Smooth muscle cell (in vitro differentiated cells): ENCODE measurements around the gene CACNB1. TPM values are rescaled to one million over a fixed set of nuclear protein-coding genes. Genes with fewer than 3 reads are reported as not detected.
A peak's percentile ranks its signal among the peaks of the same experiment; 100 is the strongest.

Experiments
- DNase-seq: peaks from one replicate; lab custom pipeline; 2025; ENCODE audit not compliant: unreplicated experiment; lab: John Stamatoyannopoulos, UW
- H2AFZ ChIP-seq: fragments of 200-600 bp; sonication (generic); 2 replicates; pipeline ENCODE4 v1.6.0; 2016; ENCODE audit warnings: antibody characterized with exemption, low read depth, mild to moderate bottlenecking
- H3F3A ChIP-seq: fragments of 200-600 bp; sonication (generic); 2 replicates; pipeline ENCODE4 v1.6.0; 2017; ENCODE audit warnings: antibody characterized with exemption, low read depth
- H3K27ac ChIP-seq: fragments of 200-600 bp; sonication (generic); 2 replicates; pipeline ENCODE4 v1.5.1; 2016; ENCODE audit warnings: low read depth, mild to moderate bottlenecking
- H3K27me3 ChIP-seq: fragments of 200-600 bp; sonication (generic); 2 replicates; pipeline ENCODE4 v1.6.1; 2016; ENCODE audit warnings: low read depth, mild to moderate bottlenecking
- H3K36me3 ChIP-seq: fragments of 200-600 bp; sonication (generic); 2 replicates; pipeline ENCODE4 v1.5.1; 2016; ENCODE audit warnings: low read depth
- H3K4me1 ChIP-seq: fragments of 200-600 bp; sonication (generic); 2 replicates; pipeline ENCODE4 v1.5.1; 2016; ENCODE audit warnings: low read depth
- H3K4me2 ChIP-seq: fragments of 200-600 bp; sonication (generic); 2 replicates; pipeline ENCODE4 v1.6.0; 2016; ENCODE audit warnings: mild to moderate bottlenecking
- H3K4me3 ChIP-seq: fragments of 200-600 bp; sonication (generic); 2 replicates; pipeline ENCODE4 v1.5.1; 2016; ENCODE audit warnings: mild to moderate bottlenecking
- H3K79me2 ChIP-seq: fragments of 200-600 bp; sonication (generic); 2 replicates; pipeline ENCODE4 v1.6.0; 2016; ENCODE audit warnings: low read depth, mild to moderate bottlenecking
- H3K9ac ChIP-seq: fragments of 200-600 bp; sonication (generic); 2 replicates; pipeline ENCODE4 v1.6.0; 2016; ENCODE audit warnings: low read depth
- H3K9me3 ChIP-seq: fragments of 200-600 bp; sonication (generic); replicated peaks from 2 replicates; pipeline ENCODE4 v1.5.1; 2016; ENCODE audit warnings: low read depth
- H4K20me1 ChIP-seq: fragments of 200-600 bp; sonication (generic); 2 replicates; pipeline ENCODE4 v1.6.0; 2016; ENCODE audit warnings: low read depth
- WGBS: methylation state at CpG from one replicate; pipeline ENCODE4 v1.1.7; 2016; ENCODE audit warnings: low lambda C conversion rate; 5-methylcytosine and 5-hydroxymethylcytosine counted together
- polyA plus RNA-seq: library from polyadenylated mRNA; unstranded; fragments of >200 nt; fragmentation: Nextera tagmentation; extraction: Ambion mirVana; gene quantifications from 2 replicates; pipeline ENCODE4 v1.2.1, GENCODE V29; 2016
- total RNA-seq: library from RNA; depleted of rRNA; stranded (reverse); fragments of >200 nt; gene quantifications from 2 replicates; pipeline ENCODE4 v1.2.3, GENCODE V29; 2014
- TF ChIP-seq, protein P1 (sequence below): fragments of 200-600 bp; sonication (generic); IDR thresholded peaks from 2 replicates; pipeline ENCODE4 v1.5.1; 2017; ENCODE audit warnings: borderline replicate concordance, mild to moderate bottlenecking, antibody characterized with exemption; ENCODE audit not compliant: insufficient read depth, poor library complexity, severe bottlenecking

CACNB1 gene
- total and polyA plus RNA-seq, 2 experiments from 2014 or later: 7.1 to 9.2 TPM

GRCh38 chr17:39198186-39198566 lies 707 bp upstream of the CACNB1 start:
- H3K27me3 ChIP-seq: no peaks in the 10 kb centered on the region
- peaks cover 33% of the 10 kb centered on the region for H4K20me1 ChIP-seq
- H2AFZ ChIP-seq: no peak overlapping the region
- DNase-seq: no peak
- H3K9ac ChIP-seq: no peak overlapping the region
- H3K4me3 ChIP-seq: peak overlapping the region; percentile 88
- H3K27ac ChIP-seq: no peak overlapping the region
- peak overlapping the region; percentile 98 for H3K4me2 ChIP-seq
- H3F3A ChIP-seq: peaks cover 19% of the 10 kb centered on the region
- TF ChIP-seq, protein P1, sequence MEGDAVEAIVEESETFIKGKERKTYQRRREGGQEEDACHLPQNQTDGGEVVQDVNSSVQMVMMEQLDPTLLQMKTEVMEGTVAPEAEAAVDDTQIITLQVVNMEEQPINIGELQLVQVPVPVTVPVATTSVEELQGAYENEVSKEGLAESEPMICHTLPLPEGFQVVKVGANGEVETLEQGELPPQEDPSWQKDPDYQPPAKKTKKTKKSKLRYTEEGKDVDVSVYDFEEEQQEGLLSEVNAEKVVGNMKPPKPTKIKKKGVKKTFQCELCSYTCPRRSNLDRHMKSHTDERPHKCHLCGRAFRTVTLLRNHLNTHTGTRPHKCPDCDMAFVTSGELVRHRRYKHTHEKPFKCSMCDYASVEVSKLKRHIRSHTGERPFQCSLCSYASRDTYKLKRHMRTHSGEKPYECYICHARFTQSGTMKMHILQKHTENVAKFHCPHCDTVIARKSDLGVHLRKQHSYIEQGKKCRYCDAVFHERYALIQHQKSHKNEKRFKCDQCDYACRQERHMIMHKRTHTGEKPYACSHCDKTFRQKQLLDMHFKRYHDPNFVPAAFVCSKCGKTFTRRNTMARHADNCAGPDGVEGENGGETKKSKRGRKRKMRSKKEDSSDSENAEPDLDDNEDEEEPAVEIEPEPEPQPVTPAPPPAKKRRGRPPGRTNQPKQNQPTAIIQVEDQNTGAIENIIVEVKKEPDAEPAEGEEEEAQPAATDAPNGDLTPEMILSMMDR: no peak
- 87% methylated on average over 4 of the region's 4 CpGs for WGBS
- H3K79me2 ChIP-seq: peaks cover 42% of the 10 kb centered on the region
- H3K36me3 ChIP-seq: no peaks in the 10 kb centered on the region
- H3K9me3 ChIP-seq: no peaks in the 10 kb centered on the region
- peaks cover 40% of the 10 kb centered on the region for H3K4me1 ChIP-seq

DNA sequence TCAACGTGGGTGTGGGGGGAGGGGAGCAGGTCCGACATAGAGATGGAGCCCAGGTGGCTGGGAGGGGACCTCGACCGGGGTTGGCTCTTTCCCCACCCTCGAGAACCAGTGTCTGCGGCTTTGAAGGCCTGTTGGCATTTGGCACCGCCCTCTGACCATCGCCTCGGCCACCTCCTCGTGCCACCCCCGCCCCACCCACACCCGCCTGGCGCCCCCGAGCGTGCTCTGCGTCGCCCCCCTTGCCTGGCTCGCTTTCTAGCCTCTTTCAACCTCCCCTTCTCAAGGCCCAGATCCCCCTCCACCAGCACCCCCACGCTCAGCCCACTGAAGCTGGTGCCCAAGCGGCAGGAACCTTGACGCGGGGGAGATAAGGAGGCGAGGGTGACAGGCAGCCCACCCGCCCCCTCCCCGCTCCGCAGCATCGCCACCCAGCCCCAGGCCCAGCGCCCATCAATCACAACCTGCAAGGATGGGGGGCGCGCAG lies 619 bp downstream of the CACNB1 start:
- Histone ChIP-seq H3K9ac (peak overlapping the region; percentile 25), H3K4me1 (peaks cover 35% of the 10 kb centered on the region), H3K4me3 (peak overlapping the region; percentile 88), H2AFZ (peak overlapping the region; percentile 76), H3K27me3 (no peaks in the 10 kb centered on the region), H3K9me3 (no peaks in the 10 kb centered on the region), H3K36me3 (no peaks in the 10 kb centered on the region), H3F3A (peaks cover 8% of the 10 kb centered on the region), H3K27ac (no peak overlapping the region), H3K4me2 (peak overlapping the region; percentile 98), H4K20me1 (peaks cover 27% of the 10 kb centered on the region), H3K79me2 (peaks cover 37% of the 10 kb centered on the region)
- DNase-seq: no peak
- 4% methylated on average over 24 of the region's 30 CpGs for WGBS
- TF ChIP-seq, protein P1: no peak

- H3K79me2 ChIP-seq: peaks cover 32% of the 10 kb centered on the region
- H3K9me3 ChIP-seq: no peaks in the 10 kb centered on the region
- TF ChIP-seq, protein P1: no peak
- peaks cover 30% of the 10 kb centered on the region for H3K4me1 ChIP-seq
- H3F3A ChIP-seq: peaks cover 3% of the 10 kb centered on the region
- peak overlapping the region; percentile 88 for H3K4me3 ChIP-seq
- H4K20me1 ChIP-seq: peaks cover 23% of the 10 kb centered on the region
- DNase-seq: no peak
- H2AFZ ChIP-seq: no peak overlapping the region
- H3K36me3 ChIP-seq: no peaks in the 10 kb centered on the region
- H3K9ac ChIP-seq: no peak overlapping the region
- H3K4me2 ChIP-seq: peak overlapping the region; percentile 98
- no peaks in the 10 kb centered on the region for H3K27me3 ChIP-seq
- H3K27ac ChIP-seq: no peak overlapping the region
- 43% methylated on average over 7 of the region's 8 CpGs for WGBS
Measured at GRCh38 chr17:39196241-39196807, 1.1 kb downstream of the CACNB1 start.
